H1 (cell line): ENCODE measurements around the gene MAN2C1. TPM values are rescaled to one million over a fixed set of nuclear protein-coding genes. Genes with fewer than 3 reads are reported as not detected.

Experiments
- CTCF ChIA-PET: fragments of 300-600 bp; sonication (Branson Sonifier 250); formaldehyde crosslinking; loops from one replicate; lab custom pipeline; 2021; ENCODE audit not compliant: partially characterized antibody; lab: Charles Lee
- POLR2A ChIA-PET: fragments of 300-600 bp; sonication (Branson Sonifier 250); formaldehyde crosslinking; loops from one replicate; lab custom pipeline; 2021; ENCODE audit warnings: inconsistent platforms; ENCODE audit not compliant: partially characterized antibody; lab: Charles Lee
- DNase-seq, 2 experiments: peaks; one replicate each; pipeline versions ENCODE4 v3.0.0 to v3.0.0-alpha.2; 2010 to 2022; ENCODE audit warnings: low spot score in 2 of 2, low read depth in 1 of 2, mixed read lengths in 1 of 2
- FAIRE-seq: peaks from 2 replicates; lab custom pipeline; 2011; peaks lifted over from hg19 to GRCh38; lab: Jason Lieb, UNC
- H2AFZ ChIP-seq: 2 replicates; pipeline ENCODE4 v1.8.1; 2012; ENCODE audit warnings: low read length, inconsistent platforms
- H2AK5ac ChIP-seq: 2 replicates; pipeline ENCODE4 v1.6.1; 2013; ENCODE audit warnings: low read depth, low read length
- H2BK120ac ChIP-seq: replicated peaks from 2 replicates; pipeline ENCODE3; 2013; ENCODE audit warnings: low read depth, low read length, inconsistent platforms
- H2BK12ac ChIP-seq: 2 replicates; pipeline ENCODE4 v1.6.1; 2013; ENCODE audit warnings: low read depth, low read length
- H2BK15ac ChIP-seq: 2 replicates; pipeline ENCODE4 v1.6.1; 2013; ENCODE audit warnings: low read length
- H2BK20ac ChIP-seq: 2 replicates; pipeline ENCODE4 v1.6.1; 2013; ENCODE audit warnings: low read length
- H2BK5ac ChIP-seq: 2 replicates; pipeline ENCODE4 v1.6.1; 2013; ENCODE audit warnings: low read depth, low read length
- H3K14ac ChIP-seq: 2 replicates; pipeline ENCODE4 v1.6.1; 2013; ENCODE audit warnings: inconsistent platforms; ENCODE audit not compliant: insufficient read length
- H3K18ac ChIP-seq: 2 replicates; pipeline ENCODE4 v1.6.1; 2013; ENCODE audit warnings: low read length; ENCODE audit errors: extremely low read depth
- H3K23ac ChIP-seq: 2 replicates; pipeline ENCODE4 v1.6.1; 2013; ENCODE audit warnings: inconsistent platforms; ENCODE audit not compliant: insufficient read length
- H3K23me2 ChIP-seq: 2 replicates; pipeline ENCODE4 v1.6.1; 2013; ENCODE audit warnings: low read depth, low read length
- H3K27ac ChIP-seq: 2 replicates; pipeline ENCODE4 v1.6.1; 2011; ENCODE audit warnings: low read depth, low read length, inconsistent platforms
- H3K27me3 ChIP-seq, 4 experiments: replicated peaks in 1 of 4; 1 replicate in 1 of 4; 2 replicates in 3 of 4; pipeline versions ENCODE4 v1.6.1 to v1.8.1; 2011 to 2013; ENCODE audit warnings: low read length in 3 of 4, mild to moderate bottlenecking in 3 of 4, inconsistent platforms in 2 of 4, mixed read lengths in 2 of 4, moderate library complexity in 1 of 4; ENCODE audit not compliant: control insufficient read depth in 3 of 4, insufficient read depth in 3 of 4; ENCODE audit errors: extremely low read depth in 1 of 4
- H3K36me3 ChIP-seq, 4 experiments: 2 replicates each; pipeline versions ENCODE4 v1.6.1 to v1.8.1; 2011 to 2013; ENCODE audit warnings: mild to moderate bottlenecking in 4 of 4, low read length in 3 of 4, moderate library complexity in 2 of 4, control low read depth in 1 of 4, inconsistent platforms in 1 of 4; ENCODE audit not compliant: insufficient read depth in 4 of 4, control insufficient read depth in 2 of 4
- H3K4ac ChIP-seq: replicated peaks from 2 replicates; pipeline ENCODE3; 2013; ENCODE audit warnings: low read length, low read depth, mixed read lengths, inconsistent platforms; ENCODE audit not compliant: insufficient read length
- H3K4me1 ChIP-seq, 4 experiments: replicated peaks in 1 of 4; 1 replicate in 1 of 4; 2 replicates in 3 of 4; pipeline versions ENCODE4 v1.6.1 to v1.8.1; 2011 to 2013; ENCODE audit warnings: low read length in 3 of 4, inconsistent platforms in 2 of 4, mixed read lengths in 1 of 4; ENCODE audit not compliant: insufficient read depth in 4 of 4, control insufficient read depth in 3 of 4
- H3K4me2 ChIP-seq, 2 experiments: 2 replicates each; pipeline versions ENCODE4 v1.6.1 to v1.8.1; 2011 to 2013; ENCODE audit warnings: low read depth in 2 of 2, low read length in 2 of 2, control low read depth in 1 of 2, inconsistent platforms in 1 of 2, mild to moderate bottlenecking in 1 of 2; ENCODE audit not compliant: insufficient read depth in 1 of 2
- H3K4me3 ChIP-seq, 4 experiments: fragments of 200-600, 300-600 bp in 1 of 4; sonication (generic), shearing (Covaris generic), sonication (Bioruptor Twin) in 1 of 4; 2 replicates each; pipeline versions ENCODE4 v1.5.1 to v1.8.1; 2011 to 2016; ENCODE audit warnings: low read length in 4 of 4, low read depth in 3 of 4, control low read depth in 2 of 4, inconsistent platforms in 2 of 4, mild to moderate bottlenecking in 2 of 4, mixed read lengths in 1 of 4, moderate library complexity in 1 of 4; ENCODE audit not compliant: insufficient read depth in 2 of 4; ENCODE audit errors: extremely low read depth in 1 of 4
- H3K56ac ChIP-seq: replicated peaks from 2 replicates; pipeline ENCODE3; 2013; ENCODE audit warnings: low read depth, mild to moderate bottlenecking, mixed read lengths, low read length, inconsistent platforms; ENCODE audit not compliant: insufficient read length
- H3K79me1 ChIP-seq: 2 replicates; pipeline ENCODE4 v1.6.1; 2013; ENCODE audit warnings: low read depth, low read length, control low read depth
- H3K79me2 ChIP-seq, 2 experiments: 2 replicates each; pipeline versions ENCODE4 v1.6.1 to v1.8.1; 2012 to 2013; ENCODE audit warnings: low read length in 2 of 2, mild to moderate bottlenecking in 2 of 2, inconsistent platforms in 1 of 2; ENCODE audit not compliant: insufficient read depth in 2 of 2, control insufficient read depth in 1 of 2
- H3K9ac ChIP-seq, 4 experiments: replicated peaks in 1 of 4; 1 replicate in 1 of 4; 2 replicates in 3 of 4; pipeline versions ENCODE4 v1.6.1 to v1.8.1; 2011 to 2013; ENCODE audit warnings: low read depth in 3 of 4, low read length in 3 of 4, control low read depth in 2 of 4, mild to moderate bottlenecking in 2 of 4, moderate library complexity in 2 of 4, inconsistent platforms in 1 of 4; ENCODE audit errors: extremely low read depth in 1 of 4
- H3K9me3 ChIP-seq, 2 experiments: 2 replicates each; pipeline versions ENCODE4 v1.6.1 to v1.8.1; 2012 to 2013; ENCODE audit warnings: mild to moderate bottlenecking in 2 of 2, moderate library complexity in 2 of 2, control low read depth in 1 of 2, inconsistent platforms in 1 of 2, low read depth in 1 of 2, low read length in 1 of 2, mixed read lengths in 1 of 2; ENCODE audit not compliant: insufficient read depth in 2 of 2
- H4K20me1 ChIP-seq, 2 experiments: replicated peaks in 1 of 2; 2 replicates each; pipeline versions ENCODE3 to v1.8.1; 2011 to 2013; ENCODE audit warnings: inconsistent platforms in 2 of 2, low read length in 2 of 2, mild to moderate bottlenecking in 1 of 2; ENCODE audit not compliant: insufficient read depth in 2 of 2, control insufficient read depth in 1 of 2
- H4K5ac ChIP-seq: 2 replicates; pipeline ENCODE4 v1.6.1; 2013; ENCODE audit warnings: low read length, low read depth, mixed read lengths, inconsistent platforms; ENCODE audit not compliant: insufficient read length
- H4K8ac ChIP-seq: 2 replicates; pipeline ENCODE4 v1.8.0; 2013; ENCODE audit warnings: mild to moderate bottlenecking, moderate library complexity, low read length, inconsistent platforms; ENCODE audit not compliant: insufficient read depth; ENCODE audit errors: extremely low read depth
- H4K91ac ChIP-seq: replicated peaks from 2 replicates; pipeline ENCODE3; 2013; ENCODE audit warnings: low read length, mixed read lengths, inconsistent platforms; ENCODE audit not compliant: insufficient read length
- CEBPB ChIP-seq: IDR thresholded peaks from 2 replicates; pipeline ENCODE4 v1.6.1; 2012; ENCODE audit warnings: low read depth, low read length
- FOSL1 ChIP-seq: IDR thresholded peaks from 2 replicates; pipeline ENCODE4 v1.6.1; 2011; ENCODE audit warnings: mild to moderate bottlenecking, low read depth, low read length, moderate library complexity; ENCODE audit not compliant: insufficient read depth
- KDM4A ChIP-seq: IDR thresholded peaks from one replicate; pipeline ENCODE4 v1.7.1; 2012; ENCODE audit warnings: low read depth, mild to moderate bottlenecking, moderate library complexity, low read length, inconsistent platforms; ENCODE audit not compliant: severe bottlenecking
- RAD21 ChIP-seq, 2 experiments: IDR thresholded peaks in 1 of 2; conservative IDR thresholded peaks in 1 of 2; 2 replicates each; pipeline ENCODE4 v1.6.1; 2011; ENCODE audit warnings: low read depth in 2 of 2, low read length in 2 of 2, improper control_type of control experiment in 1 of 2, inconsistent platforms in 1 of 2, mild to moderate bottlenecking in 1 of 2, moderate library complexity in 1 of 2
- RBBP5 ChIP-seq: IDR thresholded peaks from 2 replicates; pipeline ENCODE4 v1.7.1; 2012; ENCODE audit warnings: low read depth, mild to moderate bottlenecking, inconsistent platforms, low read length, moderate library complexity, borderline replicate concordance
- SUZ12 ChIP-seq: fragments of 200-600 bp; sonication (generic); IDR thresholded peaks from 2 replicates; pipeline ENCODE4 v1.6.1; 2012; ENCODE audit warnings: mild to moderate bottlenecking, inconsistent platforms, low read length, moderate library complexity, mixed read lengths
- TEAD4 ChIP-seq: IDR thresholded peaks from 2 replicates; pipeline ENCODE4 v1.6.1; 2012; ENCODE audit warnings: low read depth, low read length, inconsistent platforms, mixed read lengths
- ZNF274 ChIP-seq: IDR thresholded peaks from 2 replicates; pipeline ENCODE4 v1.7.0; 2012; ENCODE audit warnings: low read length, borderline replicate concordance; ENCODE audit errors: extremely low read depth
- WGBS, 2 experiments: shearing (Covaris generic) in 1 of 2; methylation state at CpG; one replicate each; pipeline versions ENCODE4 v1.1.6 to v1.1.7; 2013 to 2015; ENCODE audit warnings: low lambda C conversion rate in 2 of 2, mixed read lengths in 2 of 2, inconsistent platforms in 1 of 2, low coverage in 1 of 2, missing lambda C conversion rate in 1 of 2; ENCODE audit not compliant: insufficient replicate concordance in 2 of 2, insufficient coverage in 1 of 2, insufficient read length in 1 of 2; ENCODE audit errors: extremely low coverage in 1 of 2, missing lambda C conversion rate in 1 of 2; 5-methylcytosine and 5-hydroxymethylcytosine counted together
- polyA plus RNA-seq, 7 experiments: library from polyadenylated mRNA; depleted of rRNA in 3 of 7; stranded (reverse) in 5 of 7; unstranded in 2 of 7; fragments of >200 nt in 5 of 7; fragments of 200-250 nt in 2 of 7; gene quantifications; 1 replicate in 5 of 7; 2 replicates in 1 of 7; 4 replicates in 1 of 7; pipeline versions ENCODE4 v1.2.1 to v1.2.3, GENCODE V29; 2011 to 2013; ENCODE audit warnings: missing spikeins in 2 of 7, mixed read lengths in 2 of 7
- total RNA-seq: library from RNA; stranded (reverse); fragmentation: NEBNext Ultra II Directional; extraction: Animal tissue kit (Norgen Biotek cat#: 25700); gene quantifications from 2 replicates; pipeline ENCODE4 v1.2.1, GENCODE V29; 2021
- TF ChIP-seq, protein P1 (sequence below), 3 experiments: IDR thresholded peaks; 1 replicate in 2 of 3; 2 replicates in 1 of 3; pipeline versions ENCODE4 v1.5.1 to v1.6.1; 2011; ENCODE audit warnings: low read length in 3 of 3, mild to moderate bottlenecking in 3 of 3, inconsistent platforms in 2 of 3, low read depth in 1 of 3, moderate library complexity in 1 of 3; ENCODE audit not compliant: insufficient read depth in 1 of 3; ENCODE audit errors: control extremely low read depth in 1 of 3
- TF ChIP-seq, protein P2 (sequence below): IDR thresholded peaks from 2 replicates; pipeline ENCODE4 v1.6.1; 2012; ENCODE audit warnings: inconsistent platforms

MAN2C1 gene
- total and polyA plus RNA-seq, 2 of the 8 experiments (the other 6 are each of a cell fraction or from before 2014, with no cell fraction given) = 56.3 to 88.9 TPM

DNA sequence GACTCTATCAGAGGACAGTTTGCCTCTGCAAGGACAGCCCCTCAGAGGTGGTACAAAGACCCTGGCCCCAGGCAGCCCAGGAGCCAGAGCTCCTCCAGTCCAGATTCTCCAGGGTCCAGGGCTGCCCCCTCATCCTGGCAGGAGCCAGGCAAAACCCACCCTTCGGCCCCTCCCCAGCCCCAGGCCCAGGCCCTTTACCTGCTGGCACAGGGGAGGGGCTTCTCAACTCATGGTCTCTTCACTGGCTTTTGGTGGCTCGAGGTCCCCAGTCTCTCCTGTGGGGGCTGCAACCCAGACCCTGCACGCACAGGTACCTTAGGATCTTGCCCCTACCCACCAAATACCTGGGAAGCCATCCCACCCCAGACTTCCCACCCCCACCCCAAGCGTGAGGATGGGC lies 13.0 kb downstream of the MAN2C1 start:
- H2AFZ ChIP-seq = no peak overlapping the region
- no peak for FAIRE-seq
- no peak overlapping the region for H3K4me3 ChIP-seq
- no peak overlapping the region for H4K91ac ChIP-seq
- no peak overlapping the region for H3K23ac ChIP-seq
- H3K4me2 ChIP-seq = no peak overlapping the region
- H3K4me1 ChIP-seq = no peaks in the 10 kb centered on the region
- no peaks in the 10 kb centered on the region for H3K9me3 ChIP-seq
- POLR2A ChIA-PET = interaction anchor here (1.3 to 5.7 kb wide), 4 partner anchors 8 to 12 kb away, joined by 5 to 40 read pairs (median 8); partner anchors contain the start of genes MAN2C1 and NEIL1
- no peak overlapping the region for H3K14ac ChIP-seq
- CTCF ChIA-PET = interaction anchor here (1.1 to 2.5 kb wide), 2 partner anchors 8 to 12 kb away, joined by 3 to 11 read pairs; no protein-coding TSS in a partner anchor
- no peak overlapping the region for H4K5ac ChIP-seq
- peaks cover 0 to 8% of the 10 kb centered on the region in 2 experiments for H4K20me1 ChIP-seq
- H2BK15ac ChIP-seq = no peak overlapping the region
- H3K27ac ChIP-seq = no peak overlapping the region
- no peaks in the 10 kb centered on the region; the same call in 1 of the 2 replicates for H3K79me1 ChIP-seq
- H2BK20ac ChIP-seq = no peak overlapping the region
- no peak overlapping the region for H2BK120ac ChIP-seq
- H3K9ac ChIP-seq = no peak overlapping the region
- peaks cover 0 to 15% (median 1%) of the 10 kb centered on the region in 4 experiments; a peak in 4 of 8 replicates for H3K36me3 ChIP-seq
- DNase-seq = no peak
- no peak overlapping the region for H2BK5ac ChIP-seq
- no peak overlapping the region for H3K4ac ChIP-seq
- H3K27me3 ChIP-seq = no peaks in the 10 kb centered on the region; a peak in 1 of 7 replicates
- H3K56ac ChIP-seq = no peak overlapping the region
- H3K18ac ChIP-seq = no peak overlapping the region
- H4K8ac ChIP-seq = no peak overlapping the region
- H3K79me2 ChIP-seq = no peaks in the 10 kb centered on the region
- no peaks in the 10 kb centered on the region for H3K23me2 ChIP-seq
- 83% methylated on average over 2 of the region's 4 CpGs; no CpG with 5 or more reads in 1 of the 2 experiments for WGBS, 2 experiments
- no peak overlapping the region for H2AK5ac ChIP-seq
- H2BK12ac ChIP-seq = no peak overlapping the region
- TF ChIP-seq KDM4A (no peak), CEBPB (no peak), RBBP5 (no peak), ZNF274 (no peak), RAD21 (IDR thresholded peaks at IDR 0.05 in 1 of 2, conservative IDR thresholded peaks at IDR 0.05 in 1 of 2; ENCODE audit: low read depth in 2 of 2, low read length in 2 of 2) (no peak), FOSL1 (no peak), SUZ12 (no peak), TEAD4 (no peak)
- TF ChIP-seq, protein P1, sequence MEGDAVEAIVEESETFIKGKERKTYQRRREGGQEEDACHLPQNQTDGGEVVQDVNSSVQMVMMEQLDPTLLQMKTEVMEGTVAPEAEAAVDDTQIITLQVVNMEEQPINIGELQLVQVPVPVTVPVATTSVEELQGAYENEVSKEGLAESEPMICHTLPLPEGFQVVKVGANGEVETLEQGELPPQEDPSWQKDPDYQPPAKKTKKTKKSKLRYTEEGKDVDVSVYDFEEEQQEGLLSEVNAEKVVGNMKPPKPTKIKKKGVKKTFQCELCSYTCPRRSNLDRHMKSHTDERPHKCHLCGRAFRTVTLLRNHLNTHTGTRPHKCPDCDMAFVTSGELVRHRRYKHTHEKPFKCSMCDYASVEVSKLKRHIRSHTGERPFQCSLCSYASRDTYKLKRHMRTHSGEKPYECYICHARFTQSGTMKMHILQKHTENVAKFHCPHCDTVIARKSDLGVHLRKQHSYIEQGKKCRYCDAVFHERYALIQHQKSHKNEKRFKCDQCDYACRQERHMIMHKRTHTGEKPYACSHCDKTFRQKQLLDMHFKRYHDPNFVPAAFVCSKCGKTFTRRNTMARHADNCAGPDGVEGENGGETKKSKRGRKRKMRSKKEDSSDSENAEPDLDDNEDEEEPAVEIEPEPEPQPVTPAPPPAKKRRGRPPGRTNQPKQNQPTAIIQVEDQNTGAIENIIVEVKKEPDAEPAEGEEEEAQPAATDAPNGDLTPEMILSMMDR (IDR thresholded peaks at IDR 0.05; ENCODE audit: control extremely low read depth in 1 of 3, insufficient read depth in 1 of 3, low read depth in 1 of 3, low read length in 3 of 3) = no peak
- TF ChIP-seq, protein P2, sequence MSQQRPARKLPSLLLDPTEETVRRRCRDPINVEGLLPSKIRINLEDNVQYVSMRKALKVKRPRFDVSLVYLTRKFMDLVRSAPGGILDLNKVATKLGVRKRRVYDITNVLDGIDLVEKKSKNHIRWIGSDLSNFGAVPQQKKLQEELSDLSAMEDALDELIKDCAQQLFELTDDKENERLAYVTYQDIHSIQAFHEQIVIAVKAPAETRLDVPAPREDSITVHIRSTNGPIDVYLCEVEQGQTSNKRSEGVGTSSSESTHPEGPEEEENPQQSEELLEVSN = no peak
